ENCODE measurements around the gene KCNG2.

KCNG2 gene

GRCh38 chr18:79841936-79842335, 44.2 kb downstream of the KCNG2 start:
- Histone ChIP-seq H3K27me3 (ENCODE audit: insufficient read depth, low read depth) (no peaks in the 10 kb centered on the region), H3K27ac (no peak overlapping the region), H4K20me1 (ENCODE audit: insufficient read depth) (no peaks in the 10 kb centered on the region), H3K36me3 (ENCODE audit: insufficient read depth) (no peaks in the 10 kb centered on the region), H3K4me3 (IDR thresholded peaks at IDR 0.05; ENCODE audit: insufficient read depth, low read depth, low read length) (no peak overlapping the region), H3K9ac (no peak overlapping the region), H3K79me2 (ENCODE audit: insufficient read depth, low read depth) (no peaks in the 10 kb centered on the region), H3K4me1 (ENCODE audit: low read depth, poor library complexity, severe bottlenecking) (no peaks in the 10 kb centered on the region), H2AFZ (ENCODE audit: low read depth) (no peak overlapping the region), H3K4me2 (no peak overlapping the region)
- TF ChIP-seq CTCF (conservative IDR thresholded peaks at IDR 0.05; ENCODE audit: low read depth, low read length), result no peak

DNA sequence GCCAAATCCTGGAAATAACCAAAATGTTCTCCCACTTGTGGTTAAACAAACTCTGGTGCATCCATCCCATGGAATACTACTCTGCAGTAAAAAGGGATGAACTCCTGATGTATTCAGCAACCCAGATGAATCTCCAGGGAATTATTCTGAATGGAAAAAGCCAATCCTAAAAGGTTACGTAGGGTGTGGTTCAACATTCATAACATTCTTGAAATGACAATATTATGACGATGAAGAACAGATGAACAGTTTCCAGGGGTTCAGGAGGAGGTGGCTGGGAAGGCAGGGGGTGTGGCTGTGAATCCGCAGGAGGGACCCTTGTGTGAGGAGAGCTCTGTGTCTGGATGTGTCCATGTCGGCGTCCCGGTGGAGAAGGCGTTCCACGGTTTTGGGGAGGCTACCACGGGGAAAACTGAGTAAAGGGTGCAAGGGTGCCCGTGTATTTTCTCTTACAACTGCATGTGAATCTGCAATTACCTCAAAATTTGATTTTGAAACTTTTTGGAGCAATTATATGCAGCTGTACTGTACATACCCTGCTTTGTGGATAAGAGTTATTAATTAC, 47.3 kb downstream of the KCNG2 start:
- H3K4me2 ChIP-seq, result no peak overlapping the region
- no peak for TF ChIP-seq CTCF (conservative IDR thresholded peaks at IDR 0.05; ENCODE audit: low read depth, low read length)

GRCh38 chr18:79846936-79847557, 49.3 kb downstream of the KCNG2 start:
- H3K27me3 ChIP-seq (ENCODE audit: insufficient read depth, low read depth), result no peaks in the 10 kb centered on the region
- no peak overlapping the region for H3K9ac ChIP-seq
- no peaks in the 10 kb centered on the region for H4K20me1 ChIP-seq (ENCODE audit: insufficient read depth)
- no peaks in the 10 kb centered on the region for H3K79me2 ChIP-seq (ENCODE audit: insufficient read depth, low read depth)
- no peak for TF ChIP-seq CTCF (conservative IDR thresholded peaks at IDR 0.05; ENCODE audit: low read depth, low read length)
- H3K4me3 ChIP-seq (IDR thresholded peaks at IDR 0.05; ENCODE audit: insufficient read depth, low read depth, low read length), result no peak overlapping the region
- no peaks in the 10 kb centered on the region for H3K36me3 ChIP-seq (ENCODE audit: insufficient read depth)
- H3K27ac ChIP-seq, result no peak overlapping the region
- no peaks in the 10 kb centered on the region for H3K4me1 ChIP-seq (ENCODE audit: low read depth, poor library complexity, severe bottlenecking)
- H2AFZ ChIP-seq (ENCODE audit: low read depth), result no peak overlapping the region
- H3K4me2 ChIP-seq, result no peak overlapping the region

More for the DNA sequence above, 47.3 kb downstream of the KCNG2 start:
- no peaks in the 10 kb centered on the region for H4K20me1 ChIP-seq (ENCODE audit: insufficient read depth)
- H3K4me3 ChIP-seq (IDR thresholded peaks at IDR 0.05; ENCODE audit: insufficient read depth, low read depth, low read length), result no peak overlapping the region
- no peaks in the 10 kb centered on the region for H3K79me2 ChIP-seq (ENCODE audit: insufficient read depth, low read depth)
- H2AFZ ChIP-seq (ENCODE audit: low read depth), result no peak overlapping the region
- H3K36me3 ChIP-seq (ENCODE audit: insufficient read depth), result no peaks in the 10 kb centered on the region
- H3K4me1 ChIP-seq (ENCODE audit: low read depth, poor library complexity, severe bottlenecking), result no peaks in the 10 kb centered on the region
- H3K27ac ChIP-seq, result no peak overlapping the region
- H3K27me3 ChIP-seq (ENCODE audit: insufficient read depth, low read depth), result no peaks in the 10 kb centered on the region
- no peak overlapping the region for H3K9ac ChIP-seq

DNA sequence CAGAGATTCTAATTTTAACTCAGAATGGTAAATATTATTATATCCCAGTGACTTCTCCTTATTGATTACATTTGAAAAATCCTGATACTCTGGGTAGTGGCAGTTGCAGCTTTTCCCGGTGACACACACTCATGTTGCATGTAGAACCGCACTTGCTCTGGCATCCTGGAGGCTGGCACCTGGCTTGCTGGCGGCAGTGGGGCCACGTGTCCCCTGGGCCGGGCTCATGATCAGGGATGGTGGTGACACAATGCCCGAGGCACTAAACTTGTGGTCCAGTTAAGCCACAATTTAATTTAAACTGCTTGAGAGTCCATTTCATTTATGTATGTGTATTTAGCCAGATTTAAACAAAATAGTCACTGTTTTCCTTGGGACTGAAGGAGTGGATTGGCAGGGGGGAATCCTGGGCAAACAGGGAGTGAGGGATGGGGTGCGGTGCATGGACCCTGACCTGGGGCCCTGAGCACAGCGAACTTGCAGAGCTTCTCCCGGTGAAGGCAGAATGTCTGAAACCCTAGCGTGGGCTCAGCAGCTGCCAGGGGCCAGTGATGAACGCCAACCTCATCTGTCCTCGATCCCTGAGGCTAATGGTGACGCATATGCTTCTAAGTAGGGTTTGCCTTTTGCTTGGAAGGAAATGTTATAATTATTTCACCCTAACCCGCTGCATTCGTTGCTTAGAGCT, 50.0 kb downstream of the KCNG2 start:
- no peak overlapping the region for H2AFZ ChIP-seq (ENCODE audit: low read depth)
- H3K27ac ChIP-seq, result no peak overlapping the region
- H3K4me1 ChIP-seq (ENCODE audit: low read depth, poor library complexity, severe bottlenecking), result no peaks in the 10 kb centered on the region
- no peak overlapping the region for H3K4me2 ChIP-seq
- H3K4me3 ChIP-seq (IDR thresholded peaks at IDR 0.05; ENCODE audit: insufficient read depth, low read depth, low read length), result no peak overlapping the region
- no peaks in the 10 kb centered on the region for H3K27me3 ChIP-seq (ENCODE audit: insufficient read depth, low read depth)
- no peaks in the 10 kb centered on the region for H3K79me2 ChIP-seq (ENCODE audit: insufficient read depth, low read depth)
- no peak overlapping the region for H3K9ac ChIP-seq
- H3K36me3 ChIP-seq (ENCODE audit: insufficient read depth), result no peaks in the 10 kb centered on the region
- H4K20me1 ChIP-seq (ENCODE audit: insufficient read depth), result no peaks in the 10 kb centered on the region
- no peak for TF ChIP-seq CTCF (conservative IDR thresholded peaks at IDR 0.05; ENCODE audit: low read depth, low read length)

All from KMS-11 (cell line).